Esophagus mucosa (tissue), 1 donor: Measurements from ENCODE around the gene PIBF1. TPM values are rescaled to one million over a fixed set of nuclear protein-coding genes. Genes with fewer than 3 reads are reported as not detected.

Source experiments
- ATAC-seq: fragments of 200-7000 bp; cut with Tn5 transposase; one replicate; pipeline ENCODE4 v1.9.1; 2020
- total RNA-seq: library from RNA; stranded (reverse); gene quantifications from one replicate; pipeline ENCODE4 v1.2.4, GENCODE V29; 2023
- donor health status: DM: yes; HTN: yes; CAD: no.

PIBF1 gene
- total RNA-seq, 1 donor from 2014 or later = 6.5 TPM

- ATAC-seq = no peak
Measured at GRCh38 chr13:73062468-73062867, 280.5 kb downstream of the PIBF1 start.

DNA sequence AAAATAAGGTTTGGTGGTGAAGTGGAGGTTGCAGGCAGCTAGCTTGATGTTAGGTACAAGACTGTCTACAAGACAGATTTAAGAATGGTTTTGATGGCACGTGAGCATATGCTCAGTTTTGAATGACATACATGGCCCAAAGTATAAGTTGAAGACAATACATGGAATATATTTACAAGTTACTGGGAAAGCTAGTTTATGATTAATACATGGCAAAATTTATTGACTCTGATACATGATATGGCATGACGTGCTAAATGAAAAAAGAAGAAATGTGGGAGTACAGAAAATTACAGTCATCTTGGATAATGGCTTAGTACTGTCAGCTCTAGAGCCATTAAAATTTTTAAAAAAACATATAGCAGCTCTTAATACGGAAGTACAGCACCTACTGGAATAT lies 281.2 kb downstream of the PIBF1 start:
- ATAC-seq = no peak

DNA sequence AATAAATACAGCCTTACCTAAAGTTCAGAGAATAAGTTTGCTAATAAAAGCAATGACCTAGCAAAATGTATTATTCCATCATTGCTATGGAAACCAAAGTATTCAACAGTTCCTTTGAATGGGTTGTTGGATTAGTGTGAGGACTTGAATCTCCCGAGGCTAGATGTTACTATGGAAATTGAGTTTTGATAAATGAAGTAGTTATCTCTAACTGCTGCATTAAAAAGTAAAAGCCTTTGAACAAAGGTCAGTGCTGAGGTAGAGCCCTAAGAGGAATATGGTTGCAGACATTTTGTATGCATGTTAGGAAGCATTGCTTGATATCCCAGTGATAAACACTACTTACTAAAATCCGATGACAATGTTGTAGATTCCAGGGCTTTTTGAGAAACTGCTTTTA lies 283.1 kb downstream of the PIBF1 start:
- no peak for ATAC-seq

DNA sequence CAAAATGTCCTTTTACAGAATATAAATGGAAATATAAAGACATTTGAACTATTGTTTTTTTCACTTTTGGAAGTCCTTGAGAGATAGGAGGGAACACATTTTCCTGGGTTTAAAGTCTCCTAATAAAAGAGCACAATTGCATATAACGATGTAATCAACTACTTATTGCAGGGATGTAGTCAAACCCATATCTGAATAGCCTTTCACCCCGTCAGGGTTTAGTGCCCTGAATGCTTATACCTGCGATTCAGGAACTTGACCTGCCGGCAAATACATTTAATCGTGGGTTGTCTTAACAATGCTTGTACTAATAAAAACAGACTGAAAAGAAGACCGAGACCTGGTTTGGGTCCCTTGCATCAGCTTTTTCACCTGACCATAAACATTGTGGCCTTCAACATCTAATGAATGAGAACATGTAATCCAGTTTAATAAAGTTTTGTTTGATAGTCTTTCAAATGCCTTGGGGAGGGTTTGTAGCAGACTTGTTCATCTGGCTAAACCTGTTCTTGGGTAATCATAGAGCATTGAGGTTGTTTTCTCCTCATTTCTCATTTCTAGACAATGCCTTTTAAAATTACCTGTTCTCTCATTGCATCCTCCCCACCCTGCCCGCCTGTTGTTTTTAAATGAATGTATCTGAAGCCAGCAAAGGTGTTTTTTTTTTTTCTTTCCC lies 283.9 kb downstream of the PIBF1 start:
- peak; percentile 64 for ATAC-seq

Other genes with a start within 250 kb of the PIBF1 start
- 6.5 TPM for gene MZT1, start 54.5 kb upstream of the PIBF1 start, total RNA-seq
- 4.9 TPM for gene BORA, start 54.2 kb upstream of the PIBF1 start, total RNA-seq
- gene DIS3, start 233 bp upstream of the PIBF1 start, total RNA-seq = 19.7 TPM